HEK293T (cell line): Measurements from ENCODE around the gene KIT.

Source experiments
- ARNT ChIP-seq: fragments of 450-650 bp; IDR thresholded peaks from 2 replicates; pipeline ENCODE4 v1.6.1; 2017; ENCODE audit warnings: mild to moderate bottlenecking
- BHLHE40 ChIP-seq: fragments of 450-650 bp; IDR thresholded peaks from 2 replicates; pipeline ENCODE4 v1.6.1; 2016; ENCODE audit warnings: mild to moderate bottlenecking, moderate library complexity, borderline replicate concordance
- FOXA1 ChIP-seq: fragments of 450-650 bp; IDR thresholded peaks from 2 replicates; pipeline ENCODE4 v1.6.1; 2016; ENCODE audit warnings: mild to moderate bottlenecking
- FOXK2 ChIP-seq: fragments of 450-650 bp; IDR thresholded peaks from 2 replicates; pipeline ENCODE4 v1.6.1; 2016; ENCODE audit warnings: mild to moderate bottlenecking
- L3MBTL2 ChIP-seq: fragments of 450-650 bp; conservative IDR thresholded peaks from 2 replicates; pipeline ENCODE4 v1.6.1; 2016; ENCODE audit warnings: mild to moderate bottlenecking
- LEF1 ChIP-seq: fragments of 450-650 bp; IDR thresholded peaks from 2 replicates; pipeline ENCODE4 v1.6.1; 2017; ENCODE audit warnings: mild to moderate bottlenecking, borderline replicate concordance
- PKNOX1 ChIP-seq: fragments of 450-650 bp; IDR thresholded peaks from 2 replicates; pipeline ENCODE4 v1.6.1; 2016
- SP1 ChIP-seq: fragments of 450-650 bp; IDR thresholded peaks from 2 replicates; pipeline ENCODE4 v1.6.1; 2017
- SUZ12 ChIP-seq: fragments of 450-650 bp; IDR thresholded peaks from 2 replicates; pipeline ENCODE4 v1.6.1; 2016; ENCODE audit warnings: mild to moderate bottlenecking
- TARDBP ChIP-seq: fragments of 450-650 bp; IDR thresholded peaks from 2 replicates; pipeline ENCODE4 v1.6.1; 2016
- ZNF384 ChIP-seq: fragments of 450-650 bp; IDR thresholded peaks from 2 replicates; pipeline ENCODE4 v1.6.1; 2016

- TF ChIP-seq FOXA1 = no peak
- TF ChIP-seq PKNOX1 = no peak
- no peak for TF ChIP-seq TARDBP
- no peak for TF ChIP-seq FOXK2
- TF ChIP-seq SP1 = no peak
- TF ChIP-seq SUZ12 = no peak
- TF ChIP-seq L3MBTL2 = no peak
- no peak for TF ChIP-seq ARNT
- no peak for TF ChIP-seq ZNF384
- TF ChIP-seq BHLHE40 = no peak
- no peak for TF ChIP-seq LEF1
Measured at GRCh38 chr4:54723820-54724219, 66.1 kb downstream of the KIT start.
